PFSK-1 (cell line): ENCODE data around the gene PPP1R12B.

Experiments
- FOXP2 ChIP-seq: optimal IDR thresholded peaks from 2 replicates; pipeline ENCODE3; 2011; ENCODE audit warnings: borderline replicate concordance, control low read depth, inconsistent platforms; ENCODE audit not compliant: insufficient read depth; ENCODE audit errors: extremely low read length, extremely low read depth
- POLR2AphosphoS5 ChIP-seq: IDR thresholded peaks from 2 replicates; pipeline ENCODE4 v1.6.1; 2012; ENCODE audit warnings: low read depth, mild to moderate bottlenecking, control low read depth, low read length, moderate library complexity
- REST ChIP-seq, 2 experiments: IDR thresholded peaks; 2 replicates each; pipeline versions ENCODE4 v1.6.1 to v1.8.0; 2011 to 2012; ENCODE audit warnings: low read depth in 2 of 2, low read length in 2 of 2, control low read depth in 1 of 2, inconsistent platforms in 1 of 2, mild to moderate bottlenecking in 1 of 2, moderate library complexity in 1 of 2; ENCODE audit not compliant: insufficient read depth in 1 of 2
- SIN3A ChIP-seq: IDR thresholded peaks from 2 replicates; pipeline ENCODE4 v1.6.1; 2012; ENCODE audit warnings: mild to moderate bottlenecking, low read length, moderate library complexity, borderline replicate concordance; ENCODE audit not compliant: insufficient read depth
- TAF1 ChIP-seq: IDR thresholded peaks from 2 replicates; pipeline ENCODE4 v1.6.1; 2012; ENCODE audit warnings: low read length, control low read depth, borderline replicate concordance; ENCODE audit not compliant: insufficient read depth

The PPP1R12B gene

DNA sequence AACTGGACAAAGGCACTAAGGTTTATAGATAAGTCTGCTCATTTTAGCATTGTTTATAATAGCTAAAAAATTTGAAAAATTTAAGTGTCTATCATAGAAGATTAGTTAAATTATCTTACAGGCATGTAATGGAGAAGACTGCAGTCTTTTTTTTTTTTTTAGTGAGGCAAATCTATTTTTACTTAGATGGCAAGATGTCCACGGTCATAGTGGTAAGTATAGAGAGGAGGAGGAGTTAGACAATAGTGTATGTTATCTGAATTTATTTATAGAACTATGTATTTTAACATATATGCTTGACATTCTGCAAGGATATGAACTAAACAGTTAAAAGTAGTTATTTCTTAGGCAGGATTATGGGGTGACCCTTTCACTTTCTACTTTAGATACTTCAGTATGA lies 212.7 kb downstream of the PPP1R12B start:
- TF ChIP-seq TAF1 = no peak
- TF ChIP-seq SIN3A = no peak
- no peak for TF ChIP-seq POLR2AphosphoS5
- no peak for TF ChIP-seq REST (IDR thresholded peaks at IDR 0.05; ENCODE audit: insufficient read depth in 1 of 2, low read depth in 2 of 2, low read length in 2 of 2)
- TF ChIP-seq FOXP2 = no peak

GRCh38 chr1:202561726-202562443 lies 213.4 kb downstream of the PPP1R12B start:
- no peak for TF ChIP-seq FOXP2
- TF ChIP-seq TAF1 = no peak
- no peak for TF ChIP-seq REST (IDR thresholded peaks at IDR 0.05; ENCODE audit: insufficient read depth in 1 of 2, low read depth in 2 of 2, low read length in 2 of 2)
- TF ChIP-seq SIN3A = no peak
- TF ChIP-seq POLR2AphosphoS5 = no peak

DNA sequence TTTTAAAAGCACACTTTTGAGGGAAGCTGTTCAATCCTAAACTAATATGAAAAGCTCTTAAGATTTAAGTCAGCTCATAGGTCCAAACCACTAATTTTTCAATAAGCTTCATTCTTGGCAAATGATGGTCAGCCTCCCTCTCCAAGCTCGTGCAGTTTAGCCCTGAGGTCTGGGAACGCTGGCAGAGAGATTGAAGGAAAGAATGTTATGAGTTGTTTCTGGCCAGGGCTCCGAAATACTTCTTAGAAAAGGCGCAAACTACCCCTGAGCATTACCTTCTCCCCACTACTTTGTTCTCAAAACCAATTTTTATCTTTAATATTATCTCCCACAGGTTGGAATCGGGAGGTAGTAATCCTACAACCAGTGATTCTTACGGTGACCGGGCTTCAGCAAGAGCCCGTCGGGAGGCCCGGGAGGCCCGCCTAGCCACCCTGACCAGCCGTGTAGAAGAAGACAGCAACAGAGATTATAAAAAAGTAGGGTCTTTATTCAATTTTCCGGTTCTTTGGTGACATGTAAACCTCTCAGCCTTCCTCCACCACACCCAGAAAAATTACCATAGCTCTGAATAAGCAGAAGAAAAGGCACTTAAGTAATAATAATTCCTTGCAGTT lies 214.1 kb downstream of the PPP1R12B start:
- TF ChIP-seq REST (IDR thresholded peaks at IDR 0.05; ENCODE audit: insufficient read depth in 1 of 2, low read depth in 2 of 2, low read length in 2 of 2) (no peak), FOXP2 (no peak), SIN3A (no peak), TAF1 (no peak), POLR2AphosphoS5 (no peak)

DNA sequence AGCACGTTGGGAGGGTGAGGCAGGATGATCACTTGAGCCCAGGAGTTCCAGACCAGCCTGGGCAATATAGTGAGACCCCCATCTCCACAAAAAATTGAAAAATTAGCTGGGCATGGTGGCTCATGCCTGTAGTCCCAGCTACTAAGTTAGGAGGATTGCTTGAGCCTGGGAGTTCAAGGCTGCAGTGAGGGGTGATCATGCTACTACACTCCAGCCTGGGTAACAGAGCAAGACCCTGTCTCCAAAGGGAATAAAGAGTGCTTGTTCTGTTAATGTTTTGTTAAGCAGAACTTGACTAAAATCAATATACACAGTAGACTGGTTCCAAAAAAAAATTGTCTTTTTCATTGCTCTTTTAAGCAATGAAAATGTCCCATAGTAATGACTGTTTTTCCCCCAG lies 215.3 kb downstream of the PPP1R12B start:
- TF ChIP-seq REST (IDR thresholded peaks at IDR 0.05; ENCODE audit: insufficient read depth in 1 of 2, low read depth in 2 of 2, low read length in 2 of 2) = no peak
